HG03175 (cell line): Measurements from ENCODE around the gene ACP4.

Experiments
- ATAC-seq: cut with Tn5 transposase; IDR thresholded peaks from one replicate; pipeline ENCODE4 v1.9.1; 2021; ENCODE audit warnings: mild to moderate bottlenecking, moderate library complexity; ENCODE audit not compliant: unreplicated experiment

Gene ACP4

DNA sequence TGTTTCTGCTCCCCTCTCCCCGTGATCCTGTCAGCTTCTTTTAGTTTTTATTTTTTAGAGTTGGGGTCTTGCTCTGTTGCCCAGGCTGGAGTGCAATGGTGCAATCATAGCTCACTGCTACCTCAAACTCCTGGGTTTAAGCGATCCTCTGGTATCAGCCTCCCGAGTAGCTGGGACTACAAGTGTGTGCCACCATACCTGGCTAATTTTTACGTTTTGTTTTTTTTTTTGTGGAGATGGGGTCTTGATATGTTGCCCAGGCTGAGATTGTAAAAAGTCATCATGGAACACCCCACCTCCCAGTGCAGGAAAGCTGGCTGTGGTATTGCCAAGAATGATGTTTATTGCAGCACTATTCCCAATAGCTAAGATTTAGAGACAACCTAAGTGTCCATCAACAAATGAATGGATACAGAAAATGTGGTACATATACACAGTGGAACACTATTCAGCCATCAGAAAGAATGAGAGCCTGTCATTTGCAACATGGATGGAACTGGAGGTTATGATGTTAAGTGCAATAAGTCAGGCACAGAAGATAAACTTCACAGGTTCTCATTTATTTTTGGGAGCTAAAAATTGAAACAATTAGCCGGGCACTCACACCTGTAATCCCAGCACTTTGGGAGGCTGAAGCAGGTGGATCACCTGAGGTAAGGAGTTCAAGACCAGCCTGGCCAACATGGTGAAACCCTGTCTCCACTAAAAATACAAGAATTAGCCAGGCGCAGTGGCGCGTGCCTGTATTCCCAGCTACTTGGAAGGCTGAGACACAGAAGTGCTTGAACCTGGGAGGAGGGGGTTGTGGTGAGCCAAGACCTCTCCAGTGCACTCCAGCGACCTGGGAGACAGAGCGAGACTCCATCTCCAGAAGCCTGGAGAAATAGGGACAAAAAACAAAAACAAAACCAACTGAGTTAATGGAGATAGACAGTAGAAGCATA is 49.8 kb downstream of the ACP4 start:
- no peak for ATAC-seq

DNA sequence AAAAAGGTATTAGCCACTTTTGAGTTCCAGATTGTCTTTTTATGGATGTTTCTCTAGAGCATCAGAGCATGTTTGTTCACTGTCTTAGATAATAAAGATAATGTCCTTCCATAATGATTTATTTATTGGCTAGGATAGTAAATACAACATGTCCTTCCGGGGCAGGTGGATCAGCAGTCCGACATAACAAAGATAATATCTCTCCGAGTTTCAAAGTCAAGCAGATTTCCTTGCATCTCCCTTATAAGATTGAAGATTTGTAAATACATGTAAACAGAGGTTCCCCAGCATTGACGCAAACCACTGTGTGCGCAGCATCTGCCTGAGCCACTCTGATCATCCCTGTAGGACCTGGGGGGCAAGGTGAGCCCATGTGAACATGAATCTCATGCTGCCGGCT is 51.9 kb downstream of the ACP4 start:
- no peak for ATAC-seq

DNA sequence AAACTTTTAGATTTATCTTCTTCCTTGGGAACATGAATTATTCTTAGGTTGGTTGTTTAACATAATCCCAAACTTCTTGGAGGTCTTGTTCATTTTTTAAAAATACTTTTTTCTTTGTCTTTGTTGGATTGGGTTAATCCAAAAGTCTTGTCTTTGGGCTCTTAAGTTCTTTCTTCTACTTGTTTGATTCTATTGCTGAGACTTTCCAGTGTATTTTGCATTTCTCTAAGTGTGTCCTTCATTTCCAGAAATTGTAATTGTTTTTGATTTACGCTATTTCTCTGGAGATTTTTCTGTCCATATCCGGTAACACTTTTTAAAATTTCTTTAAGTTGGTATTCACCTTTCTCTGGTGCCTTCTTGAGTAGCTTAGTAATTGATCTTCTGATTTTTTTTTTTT is 53.0 kb downstream of the ACP4 start:
- no peak for ATAC-seq

DNA sequence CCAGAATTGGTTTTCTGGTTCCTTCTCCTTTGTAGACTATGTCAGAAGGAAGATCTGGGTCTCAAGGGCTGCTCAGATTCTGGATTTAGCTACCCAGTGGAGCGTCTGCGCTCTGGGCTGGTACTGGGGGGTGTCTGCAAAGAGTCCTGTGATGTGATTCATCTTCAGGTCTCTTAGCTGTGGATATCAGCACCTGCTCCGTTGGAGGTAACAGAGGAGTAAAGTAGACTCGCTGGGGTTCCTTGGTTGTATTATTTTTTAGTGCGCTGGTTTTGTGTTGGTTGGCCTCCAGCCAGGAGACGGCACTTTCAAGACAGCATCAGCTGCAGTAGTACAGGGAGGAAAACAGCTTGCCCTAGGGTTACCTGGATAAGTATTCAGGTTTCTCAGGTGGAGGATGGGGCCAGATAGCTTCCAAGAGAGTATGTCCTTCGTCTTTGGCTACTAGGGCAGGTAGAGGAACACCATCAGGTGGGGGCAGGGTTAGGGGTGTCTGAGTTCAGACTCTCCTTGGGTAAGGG is 53.5 kb downstream of the ACP4 start:
- ATAC-seq: no peak

DNA sequence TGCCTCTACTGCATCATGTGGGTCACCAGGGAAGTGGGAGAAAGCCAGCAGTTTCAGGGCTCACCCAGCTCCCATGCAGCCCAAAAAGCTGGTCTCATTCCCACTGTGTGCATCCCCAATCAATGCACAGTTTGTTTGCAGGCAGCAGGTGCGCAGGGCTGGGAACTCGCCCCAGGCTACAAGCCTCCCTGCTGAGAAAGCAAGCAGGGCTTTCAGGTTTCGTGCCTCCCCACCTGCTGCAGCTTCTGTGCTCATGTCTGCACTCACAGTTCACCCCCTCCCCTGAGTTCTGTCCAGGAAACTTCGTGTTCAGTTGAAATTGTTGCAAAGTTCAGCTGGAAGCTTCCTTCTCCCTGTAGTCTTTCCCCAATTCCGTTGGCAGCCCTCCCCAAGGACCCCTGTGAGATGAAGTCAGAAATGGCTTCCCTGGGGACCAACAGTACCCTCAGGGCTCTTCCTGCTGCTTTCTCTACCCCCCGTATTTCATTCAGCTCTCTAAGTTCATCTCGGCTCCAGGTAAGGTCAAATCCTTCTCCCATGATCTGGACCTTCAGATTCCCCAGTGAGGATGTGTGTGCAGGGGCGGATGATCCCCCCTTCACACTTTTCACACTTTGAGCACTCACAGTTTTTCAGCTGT is 54.2 kb downstream of the ACP4 start:
- no peak for ATAC-seq
